Prostate gland (tissue), 2 donors: ENCODE data around the gene HTR7. TPM values are rescaled to one million over a fixed set of nuclear protein-coding genes. Genes with fewer than 3 reads are reported as not detected.

Experiments
- DNase-seq: peaks from one replicate; pipeline ENCODE4 v3.0.0-alpha.2; 2019; ENCODE audit warnings: low spot score
- H3K27ac ChIP-seq, 2 donors: fragments of 200-600 bp; sonication (generic); 2 replicates each; pipeline ENCODE4 v1.5.1; 2017 to 2019
- H3K27me3 ChIP-seq: fragments of 200-600 bp; sonication (generic); replicated peaks from 2 replicates; pipeline ENCODE4 v1.5.1; 2019; ENCODE audit not compliant: insufficient read depth
- H3K36me3 ChIP-seq, 2 donors: fragments of 200-600 bp; sonication (generic); 1 replicate in 1 of 2; 2 replicates in 1 of 2; pipeline versions ENCODE4 v1.5.1 to v1.8.1; 2017 to 2019
- H3K4me1 ChIP-seq: fragments of 200-600 bp; sonication (generic); replicated peaks from 2 replicates; pipeline ENCODE4 v1.5.1; 2019
- H3K4me3 ChIP-seq, 2 donors: fragments of 200-600 bp; sonication (generic); 2 replicates each; pipeline ENCODE4 v1.5.1; 2017 to 2019
- H3K9me3 ChIP-seq: fragments of 200-600 bp; sonication (generic); 2 replicates; pipeline ENCODE4 v1.5.1; 2017
- POLR2A ChIP-seq: fragments of 450-650 bp; IDR thresholded peaks from one replicate; pipeline ENCODE4 v1.6.1; 2016; ENCODE audit warnings: antibody characterized with exemption, mild to moderate bottlenecking
- POLR2AphosphoS5 ChIP-seq: sonication (generic); formaldehyde crosslinking; IDR thresholded peaks from one replicate; pipeline ENCODE4 v1.6.1; 2017; ENCODE audit warnings: antibody characterized with exemption
- WGBS: methylation state at CpG from one replicate; pipeline ENCODE4 v1.1.5; 2018; 5-methylcytosine and 5-hydroxymethylcytosine counted together
- intact Hi-C: fragments of 100-400 bp; cut with DNase I; formaldehyde crosslinking; loops from one replicate; pipeline ENCODE4 v1.14.2; 2022
- total RNA-seq, 2 donors: library from RNA; depleted of rRNA; stranded (reverse); fragments of >200 nt; gene quantifications; one replicate each; pipeline ENCODE4 v1.1.0, GENCODE V29; 2016
- TF ChIP-seq, protein P1 (sequence below), 4 experiments: fragments of 200-600 bp in 2 of 4; fragments of 450-650 bp in 2 of 4; sonication (generic) in 2 of 4; IDR thresholded peaks; 1 replicate in 3 of 4; 2 replicates in 1 of 4; pipeline ENCODE4 v1.5.1; 2016 to 2019; ENCODE audit warnings: antibody characterized with exemption in 4 of 4, mild to moderate bottlenecking in 2 of 4, moderate library complexity in 2 of 4

HTR7 gene
- total RNA-seq, 2 donors from 2014 or later = 0.77 to 3.5 TPM

DNA sequence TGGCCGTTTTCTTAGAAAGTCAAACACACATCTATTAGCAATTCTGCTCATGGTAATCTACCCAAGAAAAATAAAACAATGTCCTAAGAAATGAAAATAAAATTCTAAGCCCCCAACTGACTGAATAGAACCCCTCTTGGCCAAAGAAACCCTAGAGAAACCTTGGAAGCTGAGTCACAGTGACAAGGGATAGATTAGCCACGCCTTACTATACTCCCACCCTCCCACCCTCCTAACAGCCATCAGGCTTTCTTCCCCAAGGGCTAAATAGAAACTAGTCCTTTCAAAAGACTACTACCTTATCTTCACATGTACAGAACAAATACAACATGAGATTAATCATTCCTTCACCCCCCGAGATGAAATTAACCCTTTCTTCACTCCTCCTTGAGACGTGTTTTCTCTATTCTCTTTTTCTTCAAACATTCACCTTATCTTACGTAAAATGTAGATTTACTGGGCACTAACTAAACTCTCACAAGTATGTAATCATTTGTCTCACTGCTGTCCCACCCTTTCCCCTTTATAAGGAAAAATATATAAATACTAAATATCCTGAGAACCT lies 57.5 kb downstream of the HTR7 start:
- Histone ChIP-seq H3K27me3 (no peaks in the 10 kb centered on the region), H3K36me3 (no peaks in the 10 kb centered on the region), H3K4me1 (no peaks in the 10 kb centered on the region), H3K27ac (no peak overlapping the region), H3K9me3 (no peaks in the 10 kb centered on the region), H3K4me3 (no peak overlapping the region)
- TF ChIP-seq POLR2AphosphoS5 (no peak), POLR2A (no peak)
- 74% methylated on average over 5 of the region's 5 CpGs for WGBS
- DNase-seq = no peak
- intact Hi-C loops = no loop called here

DNA sequence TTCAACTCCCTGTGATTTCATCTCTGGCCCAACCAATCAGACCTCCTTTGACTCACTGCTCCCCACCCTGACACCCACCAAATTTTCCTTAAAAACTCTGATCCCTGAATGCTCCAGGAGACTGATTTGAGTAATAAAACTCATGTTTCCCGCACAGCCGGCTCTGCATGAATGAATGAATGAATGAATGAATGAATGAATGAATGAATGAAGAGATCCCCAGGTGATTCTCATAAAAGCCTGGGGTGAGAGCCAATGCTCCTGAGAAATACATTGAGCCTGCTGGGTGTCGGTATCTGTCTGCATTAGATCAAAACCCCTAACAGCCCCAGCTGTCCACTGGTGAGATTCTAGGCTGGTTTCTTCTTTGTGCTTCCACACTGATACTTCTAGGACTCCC lies 58.7 kb downstream of the HTR7 start:
- H3K4me3 ChIP-seq = no peak overlapping the region
- no peaks in the 10 kb centered on the region for H3K9me3 ChIP-seq
- H3K27me3 ChIP-seq = no peaks in the 10 kb centered on the region
- intact Hi-C loops = no loop called here
- no peak for TF ChIP-seq POLR2A
- TF ChIP-seq, protein P1, sequence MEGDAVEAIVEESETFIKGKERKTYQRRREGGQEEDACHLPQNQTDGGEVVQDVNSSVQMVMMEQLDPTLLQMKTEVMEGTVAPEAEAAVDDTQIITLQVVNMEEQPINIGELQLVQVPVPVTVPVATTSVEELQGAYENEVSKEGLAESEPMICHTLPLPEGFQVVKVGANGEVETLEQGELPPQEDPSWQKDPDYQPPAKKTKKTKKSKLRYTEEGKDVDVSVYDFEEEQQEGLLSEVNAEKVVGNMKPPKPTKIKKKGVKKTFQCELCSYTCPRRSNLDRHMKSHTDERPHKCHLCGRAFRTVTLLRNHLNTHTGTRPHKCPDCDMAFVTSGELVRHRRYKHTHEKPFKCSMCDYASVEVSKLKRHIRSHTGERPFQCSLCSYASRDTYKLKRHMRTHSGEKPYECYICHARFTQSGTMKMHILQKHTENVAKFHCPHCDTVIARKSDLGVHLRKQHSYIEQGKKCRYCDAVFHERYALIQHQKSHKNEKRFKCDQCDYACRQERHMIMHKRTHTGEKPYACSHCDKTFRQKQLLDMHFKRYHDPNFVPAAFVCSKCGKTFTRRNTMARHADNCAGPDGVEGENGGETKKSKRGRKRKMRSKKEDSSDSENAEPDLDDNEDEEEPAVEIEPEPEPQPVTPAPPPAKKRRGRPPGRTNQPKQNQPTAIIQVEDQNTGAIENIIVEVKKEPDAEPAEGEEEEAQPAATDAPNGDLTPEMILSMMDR (IDR thresholded peaks at IDR 0.05) = no peak
- no peak for TF ChIP-seq POLR2AphosphoS5
- no peak for DNase-seq
- no peak overlapping the region for H3K27ac ChIP-seq
- H3K36me3 ChIP-seq = no peaks in the 10 kb centered on the region
- H3K4me1 ChIP-seq = no peaks in the 10 kb centered on the region
- 92% methylated on average over 3 of the region's 3 CpGs for whole genome bisulfite sequencing

DNA sequence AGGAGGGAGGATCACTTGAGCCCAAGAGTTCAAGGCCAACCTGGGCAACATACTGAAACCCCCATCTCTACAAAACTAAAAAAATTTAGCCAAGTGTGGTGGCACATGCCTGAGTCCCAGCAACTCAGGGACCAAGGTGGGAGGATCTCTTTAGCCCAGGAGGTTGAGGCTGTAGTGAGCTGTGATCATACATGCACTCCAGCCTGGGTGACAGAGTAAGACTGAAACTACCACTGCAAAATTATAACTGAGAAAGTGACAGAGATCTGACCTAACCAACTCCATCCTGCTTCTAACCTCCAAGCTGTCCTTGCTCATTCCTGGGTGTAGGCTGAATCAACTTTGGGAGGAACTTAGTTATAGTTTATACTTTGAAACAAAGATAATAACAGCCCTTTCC lies 59.4 kb downstream of the HTR7 start:
- Histone ChIP-seq H3K27ac (no peak overlapping the region), H3K27me3 (no peaks in the 10 kb centered on the region), H3K4me1 (no peaks in the 10 kb centered on the region), H3K4me3 (no peak overlapping the region), H3K36me3 (no peaks in the 10 kb centered on the region), H3K9me3 (no peaks in the 10 kb centered on the region)
- intact Hi-C loops = no loop called here
- TF ChIP-seq POLR2AphosphoS5 = no peak
- TF ChIP-seq POLR2A = no peak
- TF ChIP-seq, protein P1 (IDR thresholded peaks at IDR 0.05) = no peak
- DNase-seq = no peak

DNA sequence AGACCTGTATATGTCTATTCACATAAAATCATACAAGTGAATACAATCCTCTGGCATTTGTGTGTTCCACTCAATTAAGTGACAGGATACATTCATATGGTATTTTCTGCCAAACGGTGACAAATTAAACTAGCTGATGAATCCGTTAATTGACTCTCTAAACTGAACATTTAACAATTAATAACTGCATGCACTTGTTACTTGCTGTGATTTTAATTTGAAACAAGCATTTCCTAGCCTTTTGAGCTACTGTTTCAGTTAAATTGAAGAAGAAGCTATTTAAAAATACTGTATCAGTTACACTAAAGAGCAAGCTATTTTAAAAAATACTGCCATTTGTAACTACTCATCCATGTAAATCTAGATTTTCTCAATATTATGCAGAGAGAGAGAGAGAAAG lies 67.4 kb downstream of the HTR7 start:
- no peak for TF ChIP-seq POLR2AphosphoS5
- TF ChIP-seq POLR2A = no peak
- TF ChIP-seq, protein P1 (IDR thresholded peaks at IDR 0.05) = no peak

DNA sequence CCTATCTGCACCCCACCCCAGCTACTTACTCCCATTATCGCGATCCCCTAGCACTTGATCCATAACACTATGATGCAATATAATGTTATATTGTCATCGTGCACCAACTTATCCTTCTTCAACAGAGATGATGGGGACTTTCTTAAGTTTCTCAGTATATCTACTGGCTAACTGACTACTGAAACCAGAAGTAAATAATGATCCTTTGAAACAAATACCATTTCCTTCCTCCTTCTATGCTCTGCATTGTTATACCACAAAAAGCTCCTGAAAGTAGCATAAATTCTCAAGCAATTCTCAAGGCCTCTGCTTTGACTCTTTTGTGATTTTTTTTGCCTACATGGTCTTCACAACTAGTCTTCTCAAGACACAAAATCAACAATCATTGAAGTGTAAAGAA lies 68.9 kb downstream of the HTR7 start:
- intact Hi-C loops = loop anchor here (5.0 kb wide), 1 partner anchor 997 kb away; no protein-coding TSS in a partner anchor

More for the DNA sequence above, 67.4 kb downstream of the HTR7 start:
- Histone ChIP-seq H3K27me3 (no peaks in the 10 kb centered on the region), H3K9me3 (no peaks in the 10 kb centered on the region), H3K4me3 (no peak overlapping the region), H3K4me1 (no peaks in the 10 kb centered on the region), H3K36me3 (no peaks in the 10 kb centered on the region), H3K27ac (no peak overlapping the region)
- intact Hi-C loops = no loop called here
- WGBS = 77% methylated on average over 2 of the region's 2 CpGs
- no peak for DNase-seq

More for the DNA sequence above, 68.9 kb downstream of the HTR7 start:
- WGBS = 58% methylated on average over 3 of the region's 3 CpGs
- Histone ChIP-seq H3K4me1 (no peaks in the 10 kb centered on the region), H3K27ac (no peak overlapping the region), H3K9me3 (no peaks in the 10 kb centered on the region), H3K36me3 (no peaks in the 10 kb centered on the region), H3K27me3 (no peaks in the 10 kb centered on the region), H3K4me3 (no peak overlapping the region)
- TF ChIP-seq POLR2A (no peak), POLR2AphosphoS5 (no peak)
- TF ChIP-seq, protein P1 (IDR thresholded peaks at IDR 0.05) = no peak
- no peak for DNase-seq
